Right atrium auricular region (tissue), 2 donors: ENCODE data around the gene LBX1. TPM values are rescaled to one million over a fixed set of nuclear protein-coding genes. Genes with fewer than 3 reads are reported as not detected.

Source experiments
- DNase-seq: peaks from one replicate; pipeline ENCODE4 v3.0.0-alpha.2; 2019; ENCODE audit warnings: low spot score
- H3K27ac ChIP-seq, 2 donors: fragments of 200-600 bp; sonication (generic); 1 replicate in 1 of 2; 2 replicates in 1 of 2; pipeline ENCODE4 v1.5.1; 2016 to 2019
- H3K27me3 ChIP-seq, 2 donors: fragments of 200-600 bp; sonication (generic); one replicate each; pipeline versions ENCODE4 v1.5.1 to v1.6.0; 2017 to 2019
- H3K36me3 ChIP-seq: fragments of 200-600 bp; sonication (generic); one replicate; pipeline ENCODE4 v1.5.1; 2016
- H3K4me1 ChIP-seq, 2 donors: fragments of 200-600 bp; sonication (generic); one replicate each; pipeline versions ENCODE4 v1.5.1 to v1.6.0; 2017 to 2019
- H3K4me3 ChIP-seq, 2 donors: fragments of 200-600 bp; sonication (generic); 1 replicate in 1 of 2; 2 replicates in 1 of 2; pipeline ENCODE4 v1.5.1; 2017 to 2019; ENCODE audit warnings: mild to moderate bottlenecking in 1 of 2, moderate library complexity in 1 of 2
- H3K9me3 ChIP-seq, 2 donors: fragments of 200-600 bp; sonication (generic); one replicate each; pipeline ENCODE4 v1.5.1; 2019
- CTCF ChIP-seq, 2 donors: fragments of 200-600 bp; sonication (generic); IDR thresholded peaks; one replicate each; pipeline ENCODE4 v1.5.1; 2019; ENCODE audit warnings: antibody characterized with exemption in 2 of 2
- total RNA-seq, 2 donors: library from RNA; depleted of rRNA; stranded (reverse); fragments of >200 nt; gene quantifications; one replicate each; pipeline ENCODE4 v1.1.0, GENCODE V29; 2016

LBX1 gene
- total RNA-seq, 2 donors from 2014 or later = not detected

- Histone ChIP-seq H3K9me3 (no peaks in the 10 kb centered on the region), H3K4me3 (no peak overlapping the region), H3K27me3 (peaks cover 54 to 63% of the 10 kb centered on the region in 2 donors), H3K27ac (no peak overlapping the region), H3K36me3 (no peaks in the 10 kb centered on the region), H3K4me1 (peaks cover 0 to 14% of the 10 kb centered on the region in 2 donors)
- DNase-seq = no peak
- no peak for TF ChIP-seq CTCF (IDR thresholded peaks at IDR 0.05)
Measured at GRCh38 chr10:101235766-101236165, 6.5 kb upstream of the LBX1 start.

GRCh38 chr10:101234333-101234732 is 5.1 kb upstream of the LBX1 start:
- TF ChIP-seq CTCF (IDR thresholded peaks at IDR 0.05) = no peak
- Histone ChIP-seq H3K36me3 (no peaks in the 10 kb centered on the region), H3K4me1 (peaks cover 0 to 25% of the 10 kb centered on the region in 2 donors), H3K27me3 (peaks cover 59 to 75% of the 10 kb centered on the region in 2 donors), H3K9me3 (no peaks in the 10 kb centered on the region), H3K4me3 (no peak overlapping the region), H3K27ac (no peak overlapping the region)
- no peak for DNase-seq

DNA sequence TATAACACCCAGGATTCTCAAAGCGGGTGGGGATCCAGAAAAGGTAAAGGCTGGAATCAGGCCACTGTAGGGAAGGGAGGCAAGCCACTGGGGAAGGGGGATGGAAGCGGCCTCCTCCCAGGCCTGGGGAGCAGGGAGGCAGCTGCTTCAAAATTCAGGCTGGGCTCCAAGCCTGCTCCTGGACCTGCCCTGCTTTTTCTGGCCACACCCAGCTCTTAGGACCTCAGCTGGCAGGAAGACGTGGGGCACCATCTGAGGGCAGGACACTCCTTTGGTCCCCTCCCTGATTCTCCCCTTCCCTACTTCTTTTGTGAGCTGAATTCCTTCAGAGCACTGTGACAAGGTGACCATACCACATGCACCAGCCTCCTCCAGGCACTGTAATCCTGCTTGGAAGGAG is 4.6 kb upstream of the LBX1 start:
- Histone ChIP-seq H3K4me1 (peaks cover 0 to 30% of the 10 kb centered on the region in 2 donors), H3K27ac (no peak overlapping the region), H3K36me3 (no peaks in the 10 kb centered on the region), H3K9me3 (no peaks in the 10 kb centered on the region), H3K4me3 (no peak overlapping the region), H3K27me3 (peaks cover 55 to 78% of the 10 kb centered on the region in 2 donors)
- DNase-seq = no peak
- no peak for TF ChIP-seq CTCF (IDR thresholded peaks at IDR 0.05)

DNA sequence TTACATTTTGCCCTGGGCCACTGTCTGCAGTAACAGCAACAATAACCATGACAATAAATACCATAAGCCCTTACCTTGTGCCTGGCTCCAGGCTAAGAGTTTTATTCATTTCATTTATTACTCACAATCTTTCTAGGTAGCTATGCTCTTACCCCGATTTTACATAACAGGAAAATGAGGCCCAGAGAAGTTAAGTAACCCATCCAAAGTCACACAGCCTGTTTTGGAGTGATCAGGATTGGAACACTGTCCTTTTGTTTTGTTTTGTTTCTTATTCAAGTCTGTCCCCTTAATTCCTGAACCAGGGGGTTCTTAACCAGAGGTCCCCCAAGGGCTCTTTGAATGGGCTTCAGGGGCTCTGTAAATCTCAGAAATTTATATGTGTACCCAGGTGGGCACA is 4.2 kb upstream of the LBX1 start:
- Histone ChIP-seq H3K27ac (no peak overlapping the region), H3K9me3 (no peaks in the 10 kb centered on the region), H3K27me3 (peaks cover 50 to 75% of the 10 kb centered on the region in 2 donors), H3K36me3 (no peaks in the 10 kb centered on the region), H3K4me3 (no peak overlapping the region), H3K4me1 (peaks cover 0 to 34% of the 10 kb centered on the region in 2 donors)
- DNase-seq = no peak
- TF ChIP-seq CTCF (IDR thresholded peaks at IDR 0.05) = no peak

GRCh38 chr10:101231912-101232689 is 2.8 kb upstream of the LBX1 start:
- Histone ChIP-seq H3K4me1 (peaks cover 0 to 40% of the 10 kb centered on the region in 2 donors), H3K4me3 (no peak overlapping the region)

More at GRCh38 chr10:101231912-101232689, 2.8 kb upstream of the LBX1 start:
- peaks cover 46 to 75% of the 10 kb centered on the region in 2 donors for H3K27me3 ChIP-seq
- DNase-seq = no peak
- no peak overlapping the region for H3K27ac ChIP-seq
- H3K36me3 ChIP-seq = no peaks in the 10 kb centered on the region
- no peak for TF ChIP-seq CTCF (IDR thresholded peaks at IDR 0.05)
- H3K9me3 ChIP-seq = no peaks in the 10 kb centered on the region
